Adrenal gland (tissue), 12 donors: ENCODE results near the gene MARF1. TPM values are rescaled to one million over a fixed set of nuclear protein-coding genes. Genes with fewer than 3 reads are reported as not detected.
"Not testable (repeated sequence)": the region's sequence is repeated elsewhere in the genome, so short reads cannot be mapped to it uniquely, and the experiment has no call there.

ENCODE experiments used
- DNase-seq, 7 donors: peaks; one replicate each; pipeline ENCODE4 v3.0.0-alpha.2; 2019 to 2020
- H3K27ac ChIP-seq, 5 donors: fragments of 200-600 bp; sonication (generic) in 4 of 5; 1 replicate in 3 of 5; 2 replicates in 2 of 5; pipeline versions ENCODE4 v1.5.1 to v1.8.0; 2016 to 2020; ENCODE audit warnings: mild to moderate bottlenecking in 1 of 5
- H3K27me3 ChIP-seq: fragments of 200-600 bp; 2 replicates; pipeline ENCODE4 v1.8.0; 2021
- H3K36me3 ChIP-seq, 2 donors: fragments of 200-600 bp; replicated peaks in 1 of 2; 1 replicate in 1 of 2; 2 replicates in 1 of 2; pipeline versions ENCODE4 v1.5.1 to v1.8.0; 2018 to 2022
- H3K4me1 ChIP-seq, 2 donors: fragments of 200-600 bp; replicated peaks in 1 of 2; 1 replicate in 1 of 2; 2 replicates in 1 of 2; pipeline versions ENCODE4 v1.5.1 to v1.8.0; 2018 to 2021
- H3K4me3 ChIP-seq, 4 donors: fragments of 200-600 bp; sonication (generic) in 3 of 4; one replicate each; pipeline ENCODE4 v1.5.1; 2016 to 2018
- H3K9me3 ChIP-seq, 3 donors: fragments of 200-600 bp; sonication (generic) in 1 of 3; replicated peaks in 1 of 3; 1 replicate in 2 of 3; 2 replicates in 1 of 3; pipeline versions ENCODE4 v1.5.1 to v1.8.0; 2016 to 2021
- POLR2A ChIP-seq, 2 donors: fragments of 450-650 bp; IDR thresholded peaks; one replicate each; pipeline ENCODE4 v1.6.1; 2017; ENCODE audit warnings: antibody characterized with exemption in 2 of 2, mild to moderate bottlenecking in 2 of 2, moderate library complexity in 1 of 2
- WGBS, 4 donors: extraction: QIAGEN DNeasy Blood & Tissue Kit in 2 of 4; methylation state at CpG; one replicate each; pipeline versions ENCODE4 v1.1.5 to v1.1.7; 2013 to 2017; 5-methylcytosine and 5-hydroxymethylcytosine counted together
- intact Hi-C, 2 donors: fragments of 100-400 bp; cut with DNase I; formaldehyde crosslinking; loops; one replicate each; pipeline versions ENCODE4 v1.14.1 to v1.15.0; 2022 to 2023
- polyA plus RNA-seq, 3 donors: library from polyadenylated mRNA; stranded (reverse); fragments of 200-250 nt in 2 of 3; fragments of 350-450 nt in 1 of 3; fragmentation: Illumina TruSeq in 1 of 3; extraction: RNeasy Lipid Tissue Mini Kit (QIAGEN cat#74804) in 1 of 3; gene quantifications; one replicate each; pipeline ENCODE4 v1.2.3, GENCODE V29; 2013 to 2014
- total RNA-seq, 9 donors: library from RNA; depleted of rRNA in 4 of 9; stranded (reverse); fragments of >200 nt in 4 of 9; fragments of 120-200 nt in 1 of 9; fragmentation: NEBNext Ultra II Directional in 1 of 9; extraction: Animal tissue kit (Norgen Biotek cat#: 25700) in 1 of 9; gene quantifications; one replicate each; pipeline versions ENCODE4 v1.1.0 to v1.2.4, GENCODE V29; 2013 to 2023
- TF ChIP-seq, protein P1 (sequence below), 6 experiments: fragments of 450-650 bp in 4 of 6; fragments of 200-600 bp in 2 of 6; sonication (generic) in 1 of 6; IDR thresholded peaks; 1 replicate in 5 of 6; 2 replicates in 1 of 6; pipeline versions ENCODE4 v1.5.1 to v1.8.0; 2016 to 2021; ENCODE audit warnings: antibody characterized with exemption in 6 of 6, mild to moderate bottlenecking in 2 of 6, moderate library complexity in 1 of 6
- donor health status: healthy with polysubstance abuse.
- donor health status: Bipolar disorder and iron deficiency.
- donor health status: DM: yes; HTN: yes; CAD: no.
- donor health status: DM: no; HTN: no; CAD: no.
- donor health status: DM: no; HTN: no; CAD: no.
- donor health status: DM: yes; HTN: yes; CAD: no.

MARF1 gene
- total and polyA plus RNA-seq, 12 donors, result 13.2 to 77.9 (median 34.2) TPM

- no peaks in the 10 kb centered on the region for H3K4me1 ChIP-seq
- peak overlapping the region in 2 of 5 donors; percentile 56 to 72 for H3K27ac ChIP-seq
- no peaks in the 10 kb centered on the region for H3K9me3 ChIP-seq
- H3K27me3 ChIP-seq, result no peaks in the 10 kb centered on the region
- peaks cover 0 to 75% of the 10 kb centered on the region in 2 donors for H3K36me3 ChIP-seq
- peak in 6 of 7 donors; percentile 48 to 75 (median 59) for DNase-seq
- 59 to 72% (median 71%) methylated on average over 12 to 13 of the region's 13 CpGs for WGBS, 4 donors
- intact Hi-C loops, result no loop called here
- no peak for TF ChIP-seq POLR2A (IDR thresholded peaks at IDR 0.05)
- TF ChIP-seq, protein P1, sequence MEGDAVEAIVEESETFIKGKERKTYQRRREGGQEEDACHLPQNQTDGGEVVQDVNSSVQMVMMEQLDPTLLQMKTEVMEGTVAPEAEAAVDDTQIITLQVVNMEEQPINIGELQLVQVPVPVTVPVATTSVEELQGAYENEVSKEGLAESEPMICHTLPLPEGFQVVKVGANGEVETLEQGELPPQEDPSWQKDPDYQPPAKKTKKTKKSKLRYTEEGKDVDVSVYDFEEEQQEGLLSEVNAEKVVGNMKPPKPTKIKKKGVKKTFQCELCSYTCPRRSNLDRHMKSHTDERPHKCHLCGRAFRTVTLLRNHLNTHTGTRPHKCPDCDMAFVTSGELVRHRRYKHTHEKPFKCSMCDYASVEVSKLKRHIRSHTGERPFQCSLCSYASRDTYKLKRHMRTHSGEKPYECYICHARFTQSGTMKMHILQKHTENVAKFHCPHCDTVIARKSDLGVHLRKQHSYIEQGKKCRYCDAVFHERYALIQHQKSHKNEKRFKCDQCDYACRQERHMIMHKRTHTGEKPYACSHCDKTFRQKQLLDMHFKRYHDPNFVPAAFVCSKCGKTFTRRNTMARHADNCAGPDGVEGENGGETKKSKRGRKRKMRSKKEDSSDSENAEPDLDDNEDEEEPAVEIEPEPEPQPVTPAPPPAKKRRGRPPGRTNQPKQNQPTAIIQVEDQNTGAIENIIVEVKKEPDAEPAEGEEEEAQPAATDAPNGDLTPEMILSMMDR (IDR thresholded peaks at IDR 0.05), result no peak
- no peak overlapping the region for H3K4me3 ChIP-seq
Measured at GRCh38 chr16:15607700-15608396, 35.1 kb downstream of the MARF1 start.

GRCh38 chr16:15607221-15607699 is 35.7 kb downstream of the MARF1 start:
- H3K4me1 ChIP-seq, H3K4me3 ChIP-seq, H3K9me3 ChIP-seq, intact Hi-C loops, DNase-seq, H3K27me3 ChIP-seq: not testable (repeated sequence)
- 94 to 96% (median 95%) methylated on average over 12 of the region's 12 CpGs for WGBS, 4 donors
- Histone ChIP-seq H3K27ac (peak overlapping the region in 2 of 5 donors; percentile 56 to 72), H3K36me3 (peaks cover 0 to 75% of the 10 kb centered on the region in 2 donors)

DNA sequence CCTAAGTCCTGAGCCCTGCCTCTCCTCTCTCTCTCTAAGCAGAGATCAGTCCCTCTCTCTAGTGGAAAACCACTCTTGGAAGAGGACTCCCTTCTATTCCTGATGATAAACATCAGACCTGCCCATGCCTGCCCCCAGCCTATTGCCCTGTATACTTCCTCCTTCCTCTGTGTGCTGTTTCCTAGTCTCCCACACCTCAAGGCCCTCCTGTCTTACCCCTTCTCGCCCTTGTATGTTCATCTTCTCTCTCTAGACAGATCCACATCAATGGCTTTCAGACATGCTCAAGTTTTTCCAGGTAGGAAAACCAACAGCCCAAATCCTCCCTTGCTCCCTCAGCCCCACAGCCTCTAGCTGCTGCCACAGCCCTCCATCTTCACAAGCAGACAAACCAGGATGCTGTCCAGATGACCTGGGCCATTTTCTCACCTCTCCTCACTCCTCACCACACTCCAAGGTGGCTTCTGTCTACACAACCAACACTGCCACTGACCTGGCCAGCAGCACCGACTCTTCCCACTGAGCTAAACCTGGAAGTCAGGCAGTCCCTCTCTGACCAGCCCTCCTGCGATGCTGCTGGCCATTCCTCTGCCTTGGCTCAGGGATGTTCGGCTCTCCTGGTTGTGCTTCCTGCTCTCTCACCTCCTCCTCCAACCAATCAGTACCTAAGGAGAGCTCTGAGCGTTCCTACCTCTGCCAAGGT is 36.3 kb downstream of the MARF1 start:
- no peak for DNase-seq
- peak overlapping the region in 1 of 5 donors; percentile 72 for H3K27ac ChIP-seq
- intact Hi-C loops, result no loop called here
- 94 to 97% (median 96%) methylated on average over 5 of the region's 5 CpGs for WGBS, 4 donors
- TF ChIP-seq POLR2A (IDR thresholded peaks at IDR 0.05), result no peak
- TF ChIP-seq, protein P1 (IDR thresholded peaks at IDR 0.05), result no peak
- no peaks in the 10 kb centered on the region for H3K27me3 ChIP-seq
- H3K36me3 ChIP-seq, result peaks cover 0 to 75% of the 10 kb centered on the region in 2 donors
- no peaks in the 10 kb centered on the region for H3K4me1 ChIP-seq
- no peak overlapping the region for H3K4me3 ChIP-seq
- H3K9me3 ChIP-seq, result no peaks in the 10 kb centered on the region

DNA sequence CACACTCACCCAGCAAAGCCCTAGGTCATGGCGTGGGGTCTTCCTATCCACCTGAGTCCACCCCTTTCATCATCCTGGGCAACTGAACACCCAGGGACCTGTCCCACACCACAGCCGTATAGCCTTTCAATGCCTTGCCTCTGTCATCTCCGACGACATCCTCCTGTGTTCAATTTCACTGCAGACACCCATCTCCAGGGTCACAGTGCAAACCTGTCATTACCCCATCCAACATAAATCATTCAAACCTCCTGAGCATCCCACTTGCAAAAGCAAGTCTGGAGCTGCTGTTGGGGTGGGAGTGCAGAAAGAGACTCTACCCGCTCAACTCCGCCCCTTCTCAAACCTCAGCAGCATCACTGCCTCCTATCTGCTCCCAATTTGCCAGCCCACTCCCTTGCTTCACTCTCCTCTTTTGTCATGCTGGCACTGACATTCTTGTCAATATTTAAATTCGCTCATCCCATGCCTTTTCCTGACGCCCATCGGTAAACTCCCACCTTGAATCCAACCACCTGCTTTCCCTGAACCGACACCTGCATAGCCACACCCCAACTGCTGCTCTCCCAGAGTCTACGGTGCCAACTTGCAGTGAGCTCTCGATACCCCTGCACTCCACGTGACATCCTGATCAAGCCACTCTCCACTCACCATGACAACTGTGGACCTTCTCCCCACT is 37.0 kb downstream of the MARF1 start:
- TF ChIP-seq POLR2A (IDR thresholded peaks at IDR 0.05), result no peak
- TF ChIP-seq, protein P1 (IDR thresholded peaks at IDR 0.05), result no peak
- Histone ChIP-seq H3K4me3 (no peak overlapping the region), H3K27me3 (no peaks in the 10 kb centered on the region), H3K27ac (no peak overlapping the region), H3K9me3 (no peaks in the 10 kb centered on the region), H3K4me1 (peaks cover 0 to under 1% of the 10 kb centered on the region in 2 donors), H3K36me3 (peaks cover 0 to 75% of the 10 kb centered on the region in 2 donors)
- DNase-seq, result no peak
- 95 to 96% (median 96%) methylated on average over 13 of the region's 13 CpGs for WGBS, 4 donors
- intact Hi-C loops, result no loop called here
